Right lobe of liver (tissue), 6 donors: ENCODE results near the gene PTPRM. TPM values are rescaled to one million over a fixed set of nuclear protein-coding genes. Genes with fewer than 3 reads are reported as not detected.

Experiments used
- ATAC-seq, 4 donors: fragments of 200-7000 bp; cut with Tn5 transposase; one replicate each; pipeline ENCODE4 v1.9.1; 2020; ENCODE audit warnings: mild to moderate bottlenecking in 4 of 4, moderate library complexity in 4 of 4
- DNase-seq, 3 donors: peaks; one replicate each; pipeline ENCODE4 v3.0.0-alpha.2; 2020
- H3K27ac ChIP-seq, 3 donors: fragments of 200-600 bp; one replicate each; pipeline ENCODE4 v1.8.0; 2022
- H3K27me3 ChIP-seq, 2 donors: fragments of 200-600 bp; one replicate each; pipeline ENCODE4 v1.8.0; 2022
- H3K36me3 ChIP-seq, 4 donors: fragments of 200-600 bp; sonication (generic) in 1 of 4; one replicate each; pipeline versions ENCODE4 v1.5.1 to v1.8.0; 2017 to 2022; ENCODE audit warnings: control low read depth in 1 of 4
- H3K4me1 ChIP-seq, 4 donors: fragments of 200-600 bp; sonication (generic) in 1 of 4; one replicate each; pipeline versions ENCODE4 v1.5.1 to v1.8.0; 2017 to 2022; ENCODE audit warnings: control low read depth in 1 of 4
- H3K4me3 ChIP-seq, 3 donors: fragments of 200-600 bp; one replicate each; pipeline ENCODE4 v1.8.0; 2022
- H3K9me3 ChIP-seq, 4 donors: fragments of 200-600 bp; sonication (generic) in 1 of 4; one replicate each; pipeline versions ENCODE4 v1.5.1 to v1.8.0; 2017 to 2022; ENCODE audit warnings: control low read depth in 1 of 4
- POLR2A ChIP-seq: fragments of 450-650 bp; IDR thresholded peaks from one replicate; pipeline ENCODE4 v1.6.1; 2017; ENCODE audit warnings: antibody characterized with exemption, mild to moderate bottlenecking
- WGBS: methylation state at CpG from one replicate; pipeline ENCODE4 v1.1.6; 2018; ENCODE audit warnings: low coverage, low lambda C conversion rate; ENCODE audit not compliant: insufficient coverage; ENCODE audit errors: missing lambda C conversion rate; 5-methylcytosine and 5-hydroxymethylcytosine counted together
- intact Hi-C, 2 donors: fragments of 100-400 bp; cut with DNase I; formaldehyde crosslinking; loops; one replicate each; pipeline versions ENCODE4 v1.11.2 to v1.14.1; 2022
- total RNA-seq, 6 experiments: library from RNA; depleted of rRNA in 2 of 6; stranded (reverse); fragments of >200 nt in 2 of 6; fragmentation: NEBNext Ultra II Directional in 3 of 6; extraction: Animal tissue kit (Norgen Biotek cat#: 25700) in 3 of 6; gene quantifications; one replicate each; pipeline versions ENCODE4 v1.1.0 to v1.2.4, GENCODE V29; 2016 to 2023
- TF ChIP-seq, protein P1 (sequence below), 4 donors: fragments of 200-600 bp in 3 of 4; fragments of 450-650 bp in 1 of 4; IDR thresholded peaks; one replicate each; pipeline versions ENCODE4 v1.5.1 to v1.8.0; 2016 to 2022; ENCODE audit warnings: antibody characterized with exemption in 4 of 4, mild to moderate bottlenecking in 2 of 4
- donor health status: DM: no; HTN: yes; CAD: no.
- donor health status: DM: no; HTN: no; CAD: no.
- donor health status: DM: no; HTN: no; CAD: no.
- donor health status: DM: no; HTN: yes; CAD: no.
- donor health status: DM: no; HTN: yes; CAD: no.

The PTPRM gene
- total RNA-seq, 6 experiments from 2014 or later = 15.1 to 45.7 (median 26.5) TPM

DNA sequence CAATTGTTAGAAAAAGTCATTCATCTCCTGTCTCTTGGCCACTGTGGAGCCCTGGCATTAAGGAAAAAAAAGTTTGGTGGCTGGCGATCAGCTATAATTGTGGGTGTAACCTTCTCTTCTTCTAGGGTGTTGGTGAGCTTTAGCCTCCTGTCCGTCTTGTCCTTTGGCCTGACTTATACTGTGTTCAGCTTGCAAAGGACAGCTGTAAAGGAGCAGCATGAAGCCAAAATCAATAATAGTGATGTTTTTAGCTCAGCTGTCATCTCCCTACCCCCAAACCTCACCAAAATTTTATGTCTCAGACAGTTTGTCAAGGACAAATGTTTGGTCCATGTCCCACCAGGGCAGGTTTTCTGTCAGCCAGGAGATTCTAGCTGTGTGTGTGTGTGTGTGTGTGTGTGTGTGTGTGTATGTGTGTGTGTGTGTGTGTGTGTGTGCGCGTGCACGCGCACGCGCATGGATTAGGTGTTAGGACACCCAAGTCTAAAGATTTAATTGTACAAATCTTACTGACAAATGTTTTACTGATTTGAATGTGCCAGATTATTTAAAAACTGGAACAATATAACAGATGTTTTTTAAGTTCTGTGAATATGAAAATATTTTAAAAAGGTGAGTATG lies 109.2 kb downstream of the PTPRM start:
- WGBS = 77% methylated on average over 6 of the region's 8 CpGs

DNA sequence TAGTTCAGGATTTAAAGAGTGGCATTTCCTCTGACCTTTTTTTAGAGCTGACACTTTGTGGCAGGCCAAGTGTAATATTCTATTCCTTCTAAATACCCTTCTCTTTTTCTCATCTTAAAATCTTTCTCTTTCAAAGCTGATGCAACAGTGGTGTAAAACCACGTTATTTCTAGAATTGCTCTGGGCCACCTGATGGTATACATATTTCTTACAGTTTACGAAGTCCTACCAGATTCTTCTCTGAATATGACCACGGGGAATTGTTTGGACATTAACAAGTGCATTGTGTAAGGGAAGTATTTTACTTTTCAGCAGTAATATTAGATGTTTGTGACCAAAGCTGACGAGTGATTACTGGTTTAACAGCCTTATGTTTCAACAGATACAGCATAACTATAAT lies 109.9 kb downstream of the PTPRM start:
- ATAC-seq = no peak
- TF ChIP-seq, protein P1, sequence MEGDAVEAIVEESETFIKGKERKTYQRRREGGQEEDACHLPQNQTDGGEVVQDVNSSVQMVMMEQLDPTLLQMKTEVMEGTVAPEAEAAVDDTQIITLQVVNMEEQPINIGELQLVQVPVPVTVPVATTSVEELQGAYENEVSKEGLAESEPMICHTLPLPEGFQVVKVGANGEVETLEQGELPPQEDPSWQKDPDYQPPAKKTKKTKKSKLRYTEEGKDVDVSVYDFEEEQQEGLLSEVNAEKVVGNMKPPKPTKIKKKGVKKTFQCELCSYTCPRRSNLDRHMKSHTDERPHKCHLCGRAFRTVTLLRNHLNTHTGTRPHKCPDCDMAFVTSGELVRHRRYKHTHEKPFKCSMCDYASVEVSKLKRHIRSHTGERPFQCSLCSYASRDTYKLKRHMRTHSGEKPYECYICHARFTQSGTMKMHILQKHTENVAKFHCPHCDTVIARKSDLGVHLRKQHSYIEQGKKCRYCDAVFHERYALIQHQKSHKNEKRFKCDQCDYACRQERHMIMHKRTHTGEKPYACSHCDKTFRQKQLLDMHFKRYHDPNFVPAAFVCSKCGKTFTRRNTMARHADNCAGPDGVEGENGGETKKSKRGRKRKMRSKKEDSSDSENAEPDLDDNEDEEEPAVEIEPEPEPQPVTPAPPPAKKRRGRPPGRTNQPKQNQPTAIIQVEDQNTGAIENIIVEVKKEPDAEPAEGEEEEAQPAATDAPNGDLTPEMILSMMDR (IDR thresholded peaks at IDR 0.05) = no peak
- no peak for TF ChIP-seq POLR2A
- Histone ChIP-seq H3K27ac (no peak overlapping the region), H3K36me3 (no peaks in the 10 kb centered on the region), H3K4me1 (no peaks in the 10 kb centered on the region), H3K27me3 (no peaks in the 10 kb centered on the region), H3K9me3 (no peaks in the 10 kb centered on the region), H3K4me3 (no peak overlapping the region)
- no peak for DNase-seq
- intact Hi-C loops = no loop called here
- WGBS = 75% methylated on average over 4 of the region's 4 CpGs

More for the DNA sequence above, 109.2 kb downstream of the PTPRM start:
- Histone ChIP-seq H3K27ac (no peak overlapping the region), H3K4me3 (no peak overlapping the region), H3K9me3 (no peaks in the 10 kb centered on the region), H3K27me3 (no peaks in the 10 kb centered on the region), H3K36me3 (no peaks in the 10 kb centered on the region), H3K4me1 (no peaks in the 10 kb centered on the region)
- intact Hi-C loops = no loop called here
- no peak for TF ChIP-seq POLR2A
- TF ChIP-seq, protein P1 (IDR thresholded peaks at IDR 0.05) = no peak
- DNase-seq (no peak), ATAC-seq (no peak)

DNA sequence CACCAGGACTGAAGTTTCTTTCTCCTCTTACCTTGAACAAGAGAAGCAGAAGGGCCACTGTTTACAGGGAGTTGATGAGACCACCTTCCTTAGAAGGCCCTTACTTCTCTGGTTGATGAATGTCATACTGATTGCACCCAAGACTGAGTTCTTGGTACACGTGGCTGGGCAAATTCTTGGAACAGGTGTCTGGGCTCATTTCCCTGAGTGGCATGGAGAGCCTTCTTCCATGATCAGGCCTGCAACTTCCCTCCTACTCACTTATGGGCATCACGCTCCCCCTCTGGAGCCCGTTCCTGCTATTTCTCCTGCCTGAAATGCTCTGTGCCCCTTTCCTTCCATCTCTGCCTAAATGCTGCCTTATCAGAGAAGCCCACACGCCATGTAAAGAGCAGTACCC lies 110.3 kb downstream of the PTPRM start:
- no peak overlapping the region for H3K27ac ChIP-seq
- ATAC-seq = no peak
- H3K4me3 ChIP-seq = no peak overlapping the region
- DNase-seq = no peak
- no peaks in the 10 kb centered on the region for H3K27me3 ChIP-seq
- intact Hi-C loops = no loop called here
- H3K9me3 ChIP-seq = no peaks in the 10 kb centered on the region
- H3K36me3 ChIP-seq = no peaks in the 10 kb centered on the region
- TF ChIP-seq, protein P1 (IDR thresholded peaks at IDR 0.05) = no peak
- TF ChIP-seq POLR2A = no peak
- WGBS = 83% methylated on average over 1 of the region's 4 CpGs
- no peaks in the 10 kb centered on the region for H3K4me1 ChIP-seq

DNA sequence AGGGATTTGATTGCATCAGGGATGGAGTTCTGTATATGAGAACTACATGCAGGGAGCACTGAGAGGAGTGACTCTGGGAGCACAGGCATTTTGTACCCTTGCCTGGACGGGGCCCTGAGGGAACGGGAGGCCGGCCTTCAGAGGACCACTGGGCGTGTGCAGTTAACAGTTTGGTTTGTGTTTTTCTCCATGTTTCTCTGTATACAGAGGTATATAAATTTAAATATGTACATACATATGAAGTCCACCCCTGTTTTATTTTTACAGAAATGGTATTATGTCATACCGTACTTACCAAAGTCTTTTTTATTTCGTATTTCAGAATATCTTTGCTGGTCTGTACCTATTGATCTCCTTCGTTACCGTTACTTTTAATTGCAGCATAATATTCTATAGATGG lies 111.3 kb downstream of the PTPRM start:
- Histone ChIP-seq H3K27me3 (no peaks in the 10 kb centered on the region), H3K27ac (no peak overlapping the region), H3K4me3 (no peak overlapping the region), H3K36me3 (no peaks in the 10 kb centered on the region), H3K9me3 (no peaks in the 10 kb centered on the region), H3K4me1 (no peaks in the 10 kb centered on the region)
- WGBS = 86% methylated on average over 6 of the region's 8 CpGs
- TF ChIP-seq POLR2A = no peak
- DNase-seq (no peak), ATAC-seq (no peak)
- intact Hi-C loops = no loop called here

DNA sequence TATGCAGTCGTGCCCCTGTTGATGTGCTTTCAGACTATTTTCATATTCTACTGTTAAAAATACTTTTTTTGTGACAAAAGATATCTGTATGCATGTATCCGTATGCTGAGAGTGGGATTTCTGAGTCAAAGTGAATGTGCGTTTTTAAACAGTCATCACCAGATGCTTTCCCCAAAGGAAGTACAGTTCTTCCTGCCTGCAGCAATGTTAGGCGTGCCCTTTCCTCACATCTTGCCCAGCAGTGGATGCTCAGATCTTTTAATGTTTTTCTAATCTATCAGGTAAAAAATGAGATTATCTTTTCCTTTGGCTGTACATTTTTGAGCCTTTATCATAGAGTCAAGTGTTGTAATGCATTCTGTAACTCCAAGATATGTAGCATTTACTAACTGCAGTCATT lies 111.7 kb downstream of the PTPRM start:
- H3K4me1 ChIP-seq = no peaks in the 10 kb centered on the region
- no peak for DNase-seq
- intact Hi-C loops = no loop called here
- no peaks in the 10 kb centered on the region for H3K27me3 ChIP-seq
- WGBS = 69% methylated on average over 4 of the region's 4 CpGs
- TF ChIP-seq, protein P1 (IDR thresholded peaks at IDR 0.05) = no peak
- TF ChIP-seq POLR2A = no peak
- H3K4me3 ChIP-seq = no peak overlapping the region
- H3K27ac ChIP-seq = no peak overlapping the region
- no peaks in the 10 kb centered on the region for H3K36me3 ChIP-seq
- no peak for ATAC-seq
- H3K9me3 ChIP-seq = no peaks in the 10 kb centered on the region
